ENCODE measurements around the gene GRM7.

The GRM7 gene

DNA sequence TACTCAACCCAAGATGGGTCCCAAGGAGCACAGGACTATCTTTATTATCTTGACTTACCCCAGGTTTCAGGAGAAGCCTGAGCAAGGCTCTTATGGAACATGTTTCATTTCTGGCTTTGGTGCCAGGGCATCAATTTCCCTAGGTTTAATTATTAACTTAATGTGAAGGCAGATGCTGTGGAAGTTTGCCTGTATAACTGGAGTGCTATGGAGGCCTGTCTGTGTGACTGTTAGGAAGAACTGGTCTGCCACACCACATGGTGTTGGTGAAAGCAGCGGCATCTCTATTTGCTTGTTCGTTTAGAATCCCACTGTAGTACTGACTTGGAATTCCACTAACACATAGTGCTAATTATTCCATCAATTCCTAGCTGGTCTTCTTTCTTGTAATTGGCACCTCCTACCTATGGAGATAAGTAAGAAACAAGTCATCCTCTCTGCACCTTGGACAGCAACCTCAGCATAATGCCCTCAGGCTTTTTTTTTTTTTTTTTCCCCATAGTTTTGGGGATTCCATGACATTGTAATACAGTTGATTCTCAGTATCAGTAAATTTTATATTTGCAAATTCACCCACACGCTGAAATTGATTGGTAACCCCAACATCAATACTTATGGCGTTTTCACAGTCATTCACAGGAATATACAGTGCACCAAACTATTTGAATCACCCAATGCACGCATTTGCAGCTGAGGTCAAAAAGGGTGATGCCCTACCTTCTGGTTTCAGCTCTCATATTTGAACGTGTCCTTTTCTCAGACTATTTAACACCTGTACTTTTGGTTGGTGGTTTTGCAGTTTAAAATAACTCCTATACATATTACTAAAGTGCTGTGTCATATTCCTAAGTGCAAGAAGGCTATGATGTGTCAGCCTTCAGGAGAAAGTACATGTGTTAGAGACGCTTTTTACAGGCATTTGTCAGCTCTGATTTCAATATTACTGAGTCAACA, 867.9 kb downstream of the GRM7 start:
- H3K9me3 ChIP-seq (ENCODE audit: low read length), result no peaks in the 10 kb centered on the region
- no peak overlapping the region for H3K27ac ChIP-seq (ENCODE audit: low read depth, low read length)
- no peaks in the 10 kb centered on the region for H3K36me3 ChIP-seq (ENCODE audit: insufficient read depth, low read length)
- H3K4me3 ChIP-seq (ENCODE audit: low read depth in 1 of 2, low read length in 2 of 2), result no peak overlapping the region
- no peak overlapping the region for H3K9ac ChIP-seq (ENCODE audit: low read length)
- no peaks in the 10 kb centered on the region for H3K27me3 ChIP-seq (ENCODE audit: control insufficient read depth in 1 of 2, insufficient read depth in 2 of 2, low read length in 2 of 2)
- no peaks in the 10 kb centered on the region for H3K4me1 ChIP-seq (ENCODE audit: insufficient read depth, low read length)

DNA sequence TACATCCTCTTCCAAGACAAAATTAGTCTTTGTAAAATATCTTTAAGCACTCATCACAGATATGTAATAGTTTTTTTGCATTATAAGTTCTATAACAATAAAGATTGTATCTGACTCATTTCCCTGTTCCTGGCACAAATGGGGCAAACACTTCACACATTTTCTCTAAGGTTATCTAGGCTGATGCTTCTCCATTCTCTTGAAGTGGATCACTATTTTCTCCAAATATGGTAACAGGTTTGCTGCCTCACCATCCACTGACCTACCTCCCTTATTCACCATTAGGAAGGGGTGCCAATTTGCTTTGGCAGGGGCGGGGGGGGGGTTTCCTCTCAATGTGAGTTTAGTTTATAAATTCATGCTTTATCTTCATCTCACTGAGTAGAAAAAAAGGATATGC, 873.0 kb downstream of the GRM7 start:
- H3K4me1 ChIP-seq (ENCODE audit: insufficient read depth, low read length), result no peaks in the 10 kb centered on the region
- H3K4me3 ChIP-seq (ENCODE audit: low read depth in 1 of 2, low read length in 2 of 2), result no peak overlapping the region
- H3K27ac ChIP-seq (ENCODE audit: low read depth, low read length), result no peak overlapping the region
- no peaks in the 10 kb centered on the region for H3K27me3 ChIP-seq (ENCODE audit: control insufficient read depth in 1 of 2, insufficient read depth in 2 of 2, low read length in 2 of 2)
- H3K9ac ChIP-seq (ENCODE audit: low read length), result no peak overlapping the region
- no peaks in the 10 kb centered on the region for H3K9me3 ChIP-seq (ENCODE audit: low read length)
- H3K36me3 ChIP-seq (ENCODE audit: insufficient read depth, low read length), result no peaks in the 10 kb centered on the region

DNA sequence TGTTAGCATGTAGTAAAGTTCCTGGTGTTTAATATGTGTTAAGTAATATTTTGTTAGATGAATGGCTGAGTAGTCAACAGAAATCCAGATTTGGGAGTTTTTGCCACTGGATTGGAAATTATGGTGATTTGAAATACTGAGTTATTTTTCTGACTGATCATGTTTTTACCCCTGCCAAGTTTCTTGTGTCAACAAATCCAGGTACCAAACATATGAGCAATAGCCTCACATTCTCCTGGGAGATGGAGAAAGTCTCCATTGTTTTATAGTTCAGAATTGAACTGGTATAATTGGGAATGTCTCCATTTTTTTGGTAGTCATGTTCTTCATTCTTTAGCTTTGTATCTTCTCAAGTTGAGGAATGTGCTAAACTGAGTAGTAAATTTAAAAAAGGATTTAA, 873.5 kb downstream of the GRM7 start:
- no peaks in the 10 kb centered on the region for H3K27me3 ChIP-seq (ENCODE audit: control insufficient read depth in 1 of 2, insufficient read depth in 2 of 2, low read length in 2 of 2)
- no peak overlapping the region for H3K4me3 ChIP-seq (ENCODE audit: low read depth in 1 of 2, low read length in 2 of 2)
- no peak overlapping the region for H3K9ac ChIP-seq (ENCODE audit: low read length)
- no peaks in the 10 kb centered on the region for H3K36me3 ChIP-seq (ENCODE audit: insufficient read depth, low read length)
- H3K9me3 ChIP-seq (ENCODE audit: low read length), result no peaks in the 10 kb centered on the region
- H3K4me1 ChIP-seq (ENCODE audit: insufficient read depth, low read length), result no peaks in the 10 kb centered on the region
- no peak overlapping the region for H3K27ac ChIP-seq (ENCODE audit: low read depth, low read length)

DNA sequence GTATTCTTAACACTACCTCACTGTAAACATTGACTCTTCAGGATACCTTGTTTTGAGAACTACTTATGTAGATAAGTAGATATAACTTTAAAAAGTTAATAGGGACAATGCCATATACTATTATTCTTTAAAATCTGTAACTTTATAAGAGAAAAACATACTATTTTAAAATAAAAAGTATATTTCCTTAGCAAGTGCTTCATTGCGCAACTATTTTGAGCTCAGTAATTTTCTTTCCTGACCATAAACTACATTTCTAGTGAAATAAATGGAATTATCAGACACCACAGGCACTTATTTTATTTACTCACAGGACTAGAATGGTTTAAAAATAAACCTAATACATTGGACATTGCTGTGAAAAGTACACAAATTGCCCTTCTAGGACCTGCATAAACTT, 876.3 kb downstream of the GRM7 start:
- Histone ChIP-seq H3K27me3 (ENCODE audit: control insufficient read depth in 1 of 2, insufficient read depth in 2 of 2, low read length in 2 of 2) (no peaks in the 10 kb centered on the region), H3K9ac (ENCODE audit: low read length) (no peak overlapping the region), H3K36me3 (ENCODE audit: insufficient read depth, low read length) (no peaks in the 10 kb centered on the region), H3K4me3 (ENCODE audit: low read depth in 1 of 2, low read length in 2 of 2) (no peak overlapping the region), H3K9me3 (ENCODE audit: low read length) (no peaks in the 10 kb centered on the region), H3K27ac (ENCODE audit: low read depth, low read length) (no peak overlapping the region), H3K4me1 (ENCODE audit: insufficient read depth, low read length) (no peaks in the 10 kb centered on the region)

DNA sequence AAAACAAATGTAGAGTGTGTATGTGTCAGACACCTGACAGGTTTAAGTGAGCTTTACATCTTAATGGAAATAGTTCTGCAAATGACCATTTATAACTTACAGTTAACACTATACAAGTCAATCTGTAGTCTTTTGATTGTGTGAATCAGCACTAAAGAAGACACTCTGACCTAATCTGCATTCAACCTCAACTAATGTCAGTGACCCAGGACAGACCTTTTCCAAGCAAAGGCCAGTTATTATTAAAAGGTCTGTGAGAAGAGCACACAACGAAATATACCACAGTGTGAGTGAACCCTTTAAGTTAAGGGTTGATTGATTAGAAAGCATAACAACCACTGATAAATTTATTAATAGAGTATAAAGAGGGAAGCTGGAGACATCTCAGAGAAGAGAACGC, 878.8 kb downstream of the GRM7 start:
- Histone ChIP-seq H3K27me3 (ENCODE audit: control insufficient read depth in 1 of 2, insufficient read depth in 2 of 2, low read length in 2 of 2) (no peaks in the 10 kb centered on the region), H3K9ac (ENCODE audit: low read length) (no peak overlapping the region), H3K36me3 (ENCODE audit: insufficient read depth, low read length) (no peaks in the 10 kb centered on the region), H3K4me3 (ENCODE audit: low read depth in 1 of 2, low read length in 2 of 2) (no peak overlapping the region), H3K27ac (ENCODE audit: low read depth, low read length) (no peak overlapping the region), H3K4me1 (ENCODE audit: insufficient read depth, low read length) (no peaks in the 10 kb centered on the region), H3K9me3 (ENCODE audit: low read length) (no peaks in the 10 kb centered on the region)

DNA sequence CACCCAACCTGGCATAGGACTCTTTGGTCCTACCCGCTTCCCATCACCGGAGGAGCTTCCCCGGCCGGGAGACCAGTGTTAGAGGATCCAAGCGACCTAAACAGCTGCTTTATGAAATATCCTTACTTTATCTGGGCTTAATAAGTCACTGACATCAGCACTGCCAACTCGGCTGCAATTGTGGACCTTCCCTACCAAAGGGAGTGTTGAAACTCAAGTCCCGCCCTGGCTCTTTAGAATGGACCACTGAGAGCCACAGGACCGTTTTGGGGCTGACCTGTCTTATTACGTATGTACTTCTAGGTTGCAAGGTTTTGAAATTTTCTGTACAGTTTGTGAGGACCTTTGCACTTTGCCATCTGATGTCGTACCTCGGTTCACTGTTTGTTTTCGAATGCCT, 879.5 kb downstream of the GRM7 start:
- no peaks in the 10 kb centered on the region for H3K9me3 ChIP-seq (ENCODE audit: low read length)
- H3K27me3 ChIP-seq (ENCODE audit: control insufficient read depth in 1 of 2, insufficient read depth in 2 of 2, low read length in 2 of 2), result no peaks in the 10 kb centered on the region
- H3K4me1 ChIP-seq (ENCODE audit: insufficient read depth, low read length), result no peaks in the 10 kb centered on the region
- no peaks in the 10 kb centered on the region for H3K36me3 ChIP-seq (ENCODE audit: insufficient read depth, low read length)
- H3K4me3 ChIP-seq (ENCODE audit: low read depth in 1 of 2, low read length in 2 of 2), result no peak overlapping the region
- H3K9ac ChIP-seq (ENCODE audit: low read length), result no peak overlapping the region
- no peak overlapping the region for H3K27ac ChIP-seq (ENCODE audit: low read depth, low read length)

DNA sequence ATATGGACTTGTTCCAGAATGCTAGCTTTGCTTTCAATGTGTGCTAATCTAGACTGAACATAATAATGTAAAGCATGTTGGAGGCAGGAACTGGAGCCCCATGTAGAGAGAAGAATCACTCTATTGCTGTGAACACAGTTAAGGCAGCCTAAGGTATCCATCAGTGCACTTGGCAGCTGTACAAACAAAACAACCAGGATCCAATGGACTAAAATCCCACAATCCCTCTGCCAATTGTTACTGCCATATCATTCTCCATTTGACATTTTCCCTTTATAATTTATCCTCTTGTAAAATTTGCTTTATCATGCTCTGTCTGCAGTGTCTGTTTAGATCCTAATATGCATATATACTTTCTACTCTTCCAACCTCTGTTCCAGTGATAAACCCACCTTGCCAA, 883.9 kb downstream of the GRM7 start:
- Histone ChIP-seq H3K4me1 (ENCODE audit: insufficient read depth, low read length) (no peaks in the 10 kb centered on the region), H3K4me3 (ENCODE audit: low read depth in 1 of 2, low read length in 2 of 2) (no peak overlapping the region), H3K27me3 (ENCODE audit: control insufficient read depth in 1 of 2, insufficient read depth in 2 of 2, low read length in 2 of 2) (no peaks in the 10 kb centered on the region), H3K9me3 (ENCODE audit: low read length) (no peaks in the 10 kb centered on the region), H3K9ac (ENCODE audit: low read length) (no peak overlapping the region), H3K36me3 (ENCODE audit: insufficient read depth, low read length) (no peaks in the 10 kb centered on the region), H3K27ac (ENCODE audit: low read depth, low read length) (no peak overlapping the region)

DNA sequence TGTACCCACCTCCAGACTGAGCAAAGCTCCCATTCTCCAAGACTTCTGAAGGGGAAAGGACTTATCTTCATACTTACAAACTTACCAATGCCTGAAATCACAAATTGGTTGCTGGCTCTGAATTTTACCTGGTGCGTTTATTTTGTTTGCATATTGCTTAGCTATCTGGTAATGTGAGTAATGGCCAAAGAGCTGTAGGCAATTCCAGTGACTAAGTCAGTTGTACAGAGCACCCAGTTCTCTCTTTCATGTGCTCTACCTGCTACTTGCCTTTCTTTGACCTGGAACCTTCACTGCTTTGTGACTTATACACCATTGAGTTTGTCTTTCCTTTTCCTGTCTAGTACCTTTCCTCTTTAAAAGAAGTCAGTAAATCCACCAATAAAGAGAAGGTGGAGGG, 884.8 kb downstream of the GRM7 start:
- H3K36me3 ChIP-seq (ENCODE audit: insufficient read depth, low read length), result no peaks in the 10 kb centered on the region
- H3K9me3 ChIP-seq (ENCODE audit: low read length), result no peaks in the 10 kb centered on the region
- no peak overlapping the region for H3K27ac ChIP-seq (ENCODE audit: low read depth, low read length)
- no peak overlapping the region for H3K4me3 ChIP-seq (ENCODE audit: low read depth in 1 of 2, low read length in 2 of 2)
- H3K9ac ChIP-seq (ENCODE audit: low read length), result no peak overlapping the region
- H3K27me3 ChIP-seq (ENCODE audit: control insufficient read depth in 1 of 2, insufficient read depth in 2 of 2, low read length in 2 of 2), result no peaks in the 10 kb centered on the region
- no peaks in the 10 kb centered on the region for H3K4me1 ChIP-seq (ENCODE audit: insufficient read depth, low read length)

DNA sequence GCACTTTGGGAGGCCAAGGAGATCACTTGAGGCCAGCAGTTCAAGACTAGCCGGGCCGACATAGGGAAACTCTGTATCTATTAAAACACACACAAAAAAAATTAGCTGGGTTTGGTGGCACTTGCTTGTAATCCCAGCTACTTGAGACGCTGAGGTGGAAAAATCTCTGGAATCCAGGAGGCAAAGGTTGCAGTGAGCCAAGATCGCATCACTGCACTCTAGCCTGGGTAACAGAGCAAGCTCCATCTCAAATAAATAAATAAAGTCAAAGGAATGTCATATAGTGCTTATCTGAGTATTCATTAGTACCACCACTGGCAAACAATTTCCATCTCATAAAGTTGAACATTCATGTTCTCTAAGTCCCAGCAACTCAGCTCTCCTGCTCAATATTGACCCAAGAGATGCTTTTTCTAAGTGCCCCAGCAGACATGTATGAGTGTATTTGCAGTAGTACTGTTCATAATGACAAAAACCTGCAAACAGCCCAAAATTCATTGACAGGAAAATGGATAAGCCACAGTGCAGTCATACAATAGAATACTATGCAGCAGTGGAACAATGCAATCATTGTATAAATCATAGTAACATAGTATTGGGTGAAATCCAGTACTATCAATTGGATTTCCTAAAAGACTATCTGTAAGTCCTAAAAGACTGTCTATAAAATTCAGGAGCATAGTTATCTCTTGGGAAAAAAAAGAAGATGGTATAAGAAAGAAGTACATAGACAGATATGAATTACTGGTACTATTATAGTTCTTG, 889.2 kb downstream of the GRM7 start:
- H3K27me3 ChIP-seq (ENCODE audit: control insufficient read depth in 1 of 2, insufficient read depth in 2 of 2, low read length in 2 of 2), result no peaks in the 10 kb centered on the region
- no peak overlapping the region for H3K27ac ChIP-seq (ENCODE audit: low read depth, low read length)
- no peaks in the 10 kb centered on the region for H3K9me3 ChIP-seq (ENCODE audit: low read length)
- H3K4me1 ChIP-seq (ENCODE audit: insufficient read depth, low read length), result no peaks in the 10 kb centered on the region
- no peak overlapping the region for H3K4me3 ChIP-seq (ENCODE audit: low read depth in 1 of 2, low read length in 2 of 2)
- H3K9ac ChIP-seq (ENCODE audit: low read length), result no peak overlapping the region
- H3K36me3 ChIP-seq (ENCODE audit: insufficient read depth, low read length), result no peaks in the 10 kb centered on the region

DNA sequence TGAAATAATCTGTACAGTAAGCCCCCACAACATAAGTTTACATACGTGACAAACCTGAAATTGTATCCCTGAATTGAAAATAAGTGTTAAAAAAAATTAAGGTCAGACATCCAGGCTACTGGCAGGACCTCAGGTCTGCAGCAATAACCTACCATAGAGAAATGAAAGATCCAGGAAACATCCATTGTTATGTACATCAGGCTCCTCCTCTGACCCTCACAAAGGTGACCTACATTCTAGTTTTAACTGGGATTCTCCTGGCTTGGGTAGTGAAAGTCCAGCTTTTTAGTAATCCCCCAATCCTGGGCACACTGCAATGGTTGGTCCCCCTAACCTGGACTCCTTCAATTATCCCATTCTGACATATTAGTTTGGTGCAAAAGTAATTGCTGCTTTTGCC, 891.1 kb downstream of the GRM7 start:
- no peak overlapping the region for H3K4me3 ChIP-seq (ENCODE audit: low read depth in 1 of 2, low read length in 2 of 2)
- no peak overlapping the region for H3K27ac ChIP-seq (ENCODE audit: low read depth, low read length)
- H3K36me3 ChIP-seq (ENCODE audit: insufficient read depth, low read length), result no peaks in the 10 kb centered on the region
- no peaks in the 10 kb centered on the region for H3K9me3 ChIP-seq (ENCODE audit: low read length)
- H3K9ac ChIP-seq (ENCODE audit: low read length), result no peak overlapping the region
- no peaks in the 10 kb centered on the region for H3K27me3 ChIP-seq (ENCODE audit: control insufficient read depth in 1 of 2, insufficient read depth in 2 of 2, low read length in 2 of 2)
- H3K4me1 ChIP-seq (ENCODE audit: insufficient read depth, low read length), result no peaks in the 10 kb centered on the region

DNA sequence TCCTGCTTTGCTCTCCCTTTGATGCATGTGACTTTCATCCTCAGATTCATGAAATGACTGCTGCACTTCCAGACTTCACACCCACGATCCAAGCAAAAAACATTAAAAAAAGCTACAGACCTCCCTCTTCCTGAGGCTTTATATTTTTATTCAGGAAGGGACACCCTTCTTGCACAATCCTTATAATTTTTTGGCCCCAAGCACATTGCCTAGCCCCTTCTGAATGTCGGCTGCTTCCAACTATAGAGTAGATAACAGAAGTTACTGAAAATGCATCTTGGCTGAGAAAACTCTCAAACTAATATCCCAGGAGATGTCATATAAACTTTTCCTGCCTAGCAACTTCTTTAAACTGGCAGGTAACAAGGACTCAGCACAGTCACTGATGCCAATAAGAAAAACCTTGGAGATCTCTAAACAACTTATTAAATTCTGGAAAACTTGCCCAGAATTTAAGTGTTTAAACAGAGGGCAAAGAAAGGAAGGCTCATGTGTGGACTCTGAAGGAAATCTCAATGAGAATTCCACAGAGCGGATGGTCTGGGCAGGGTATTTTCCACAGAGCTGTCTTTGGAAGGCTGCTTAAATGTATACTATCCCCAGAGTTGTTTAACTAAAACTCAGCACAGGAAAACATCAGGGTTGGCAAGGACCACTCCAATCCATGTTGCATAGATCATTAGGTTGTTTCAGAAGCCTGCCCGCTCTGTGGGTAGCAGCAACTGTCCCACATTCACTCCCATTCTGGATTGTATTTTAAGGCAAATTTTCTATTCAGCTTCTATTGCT, 893.9 kb downstream of the GRM7 start:
- H3K27ac ChIP-seq (ENCODE audit: low read depth, low read length), result no peak overlapping the region

More for the DNA sequence above, 893.9 kb downstream of the GRM7 start:
- Histone ChIP-seq H3K4me3 (ENCODE audit: low read depth in 1 of 2, low read length in 2 of 2) (no peak overlapping the region), H3K36me3 (ENCODE audit: insufficient read depth, low read length) (no peaks in the 10 kb centered on the region), H3K9me3 (ENCODE audit: low read length) (no peaks in the 10 kb centered on the region), H3K4me1 (ENCODE audit: insufficient read depth, low read length) (no peaks in the 10 kb centered on the region), H3K27me3 (ENCODE audit: control insufficient read depth in 1 of 2, insufficient read depth in 2 of 2, low read length in 2 of 2) (no peaks in the 10 kb centered on the region), H3K9ac (ENCODE audit: low read length) (no peak overlapping the region)
